GM23338 (cell line): ENCODE data around the gene SNAP25. TPM values are rescaled to one million over a fixed set of nuclear protein-coding genes. Genes with fewer than 3 reads are reported as not detected.

ENCODE experiments used
- ATAC-seq: fragments of 200-7000 bp; cut with Tn5 transposase; 3 replicates; pipeline ENCODE4 v1.9.1; 2020
- DNase-seq: peaks from one replicate; pipeline ENCODE4 v3.0.0-alpha.2; 2015; ENCODE audit warnings: low spot score
- H2AFZ ChIP-seq: fragments of 200-600 bp; sonication (generic); 2 replicates; pipeline ENCODE4 v1.8.0; 2016; ENCODE audit warnings: antibody characterized with exemption, mild to moderate bottlenecking, moderate library complexity
- H3F3A ChIP-seq: fragments of 200-600 bp; sonication (generic); replicated peaks from 2 replicates; pipeline ENCODE4 v1.8.0; 2017; ENCODE audit warnings: antibody characterized with exemption, mixed run types, low read depth
- H3K27ac ChIP-seq: fragments of 200-600 bp; sonication (generic); 2 replicates; pipeline ENCODE4 v1.6.1; 2016; ENCODE audit warnings: low read depth
- H3K27me3 ChIP-seq: fragments of 200-600 bp; sonication (generic); 2 replicates; pipeline ENCODE4 v1.8.0; 2016; ENCODE audit warnings: mild to moderate bottlenecking, mixed run types, moderate library complexity; ENCODE audit not compliant: insufficient read depth
- H3K36me3 ChIP-seq: fragments of 200-600 bp; sonication (generic); 2 replicates; pipeline ENCODE4 v1.8.0; 2016; ENCODE audit warnings: mild to moderate bottlenecking; ENCODE audit not compliant: insufficient read depth
- H3K4me1 ChIP-seq: fragments of 200-600 bp; sonication (generic); 2 replicates; pipeline ENCODE4 v1.8.0; 2016; ENCODE audit warnings: mild to moderate bottlenecking, moderate library complexity; ENCODE audit not compliant: insufficient read depth
- H3K4me2 ChIP-seq: fragments of 200-600 bp; sonication (generic); 2 replicates; pipeline ENCODE4 v1.7.1; 2017; ENCODE audit warnings: mixed run types
- H3K4me3 ChIP-seq: fragments of 200-600 bp; sonication (generic); 2 replicates; pipeline ENCODE4 v1.6.1; 2016; ENCODE audit warnings: mixed run types
- H3K79me2 ChIP-seq: fragments of 200-600 bp; sonication (generic); replicated peaks from 2 replicates; pipeline ENCODE4 v1.8.0; 2017; ENCODE audit warnings: mild to moderate bottlenecking; ENCODE audit not compliant: insufficient read depth
- H3K9me2 ChIP-seq: fragments of 200-600 bp; sonication (generic); 2 replicates; pipeline ENCODE4 v1.8.0; 2017; ENCODE audit not compliant: insufficient read depth
- H4K20me1 ChIP-seq: fragments of 200-600 bp; sonication (generic); replicated peaks from 2 replicates; pipeline ENCODE4 v1.8.0; 2017; ENCODE audit warnings: mild to moderate bottlenecking; ENCODE audit not compliant: insufficient read depth
- H3K27ac Mint-ChIP-seq: 2 replicates; pipeline ENCODE4 v1.8.0; 2020; ENCODE audit warnings: inconsistent platforms, mild to moderate bottlenecking, moderate library complexity, mixed read lengths
- H3K27me3 Mint-ChIP-seq: 3 replicates; pipeline ENCODE4 v1.8.0; 2022; ENCODE audit warnings: low read depth, mild to moderate bottlenecking, moderate library complexity, mixed read lengths, inconsistent platforms; ENCODE audit not compliant: insufficient read depth, poor library complexity
- H3K36me3 Mint-ChIP-seq: 3 replicates; pipeline ENCODE4 v1.8.0; 2021; ENCODE audit warnings: low read depth, mild to moderate bottlenecking, inconsistent platforms, moderate library complexity, mixed read lengths
- H3K4me1 Mint-ChIP-seq: 3 replicates; pipeline ENCODE4 v1.8.0; 2020; ENCODE audit warnings: mild to moderate bottlenecking, inconsistent platforms, mixed read lengths
- H3K4me3 Mint-ChIP-seq: 3 replicates; pipeline ENCODE4 v1.8.0; 2021; ENCODE audit warnings: moderate library complexity, mild to moderate bottlenecking, inconsistent platforms, mixed read lengths
- H3K9me3 Mint-ChIP-seq: 3 replicates; pipeline ENCODE4 v1.8.0; 2020; ENCODE audit warnings: moderate library complexity, mild to moderate bottlenecking, inconsistent platforms, mixed read lengths
- CREB1 ChIP-seq: fragments of 250-450 bp; sonication (Bioruptor Pico); IDR thresholded peaks from 2 replicates; pipeline ENCODE4 v1.5.0; 2020; ENCODE audit warnings: low read depth, mild to moderate bottlenecking, moderate library complexity
- CTCF ChIP-seq, 2 experiments: fragments of 200-600 bp in 1 of 2; sonication (generic) in 1 of 2; conservative IDR thresholded peaks; 2 replicates each; pipeline versions ENCODE4 v1.5.1 to v1.6.1; 2016 to 2017; ENCODE audit warnings: antibody characterized with exemption in 2 of 2, low read depth in 2 of 2, mild to moderate bottlenecking in 2 of 2, moderate library complexity in 1 of 2
- EZH2 ChIP-seq: fragments of 200-600 bp; sonication (generic); IDR thresholded peaks from one replicate; pipeline ENCODE4 v1.8.0; 2017; ENCODE audit warnings: antibody characterized with exemption, mild to moderate bottlenecking, low read depth; ENCODE audit not compliant: unreplicated experiment
- EZH2phosphoT487 ChIP-seq: fragments of 200-600 bp; sonication (generic); IDR thresholded peaks from one replicate; pipeline ENCODE4 v1.8.1; 2018; ENCODE audit warnings: antibody characterized with exemption; ENCODE audit not compliant: unreplicated experiment
- JUNB ChIP-seq: IDR thresholded peaks from one replicate; pipeline ENCODE4 v1.6.1; 2016; ENCODE audit warnings: antibody characterized with exemption; ENCODE audit not compliant: unreplicated experiment
- NANOG ChIP-seq: IDR thresholded peaks from 2 replicates; pipeline ENCODE4 v1.6.1; 2016; ENCODE audit warnings: antibody characterized with exemption, borderline replicate concordance
- POLR2AphosphoS5 ChIP-seq: IDR thresholded peaks from 2 replicates; pipeline ENCODE4 v1.6.1; 2016; ENCODE audit warnings: antibody characterized with exemption, low read depth
- REST ChIP-seq: IDR thresholded peaks from one replicate; pipeline ENCODE4 v1.6.1; 2018; ENCODE audit warnings: antibody characterized with exemption; ENCODE audit not compliant: unreplicated experiment
- STAT1 ChIP-seq: IDR thresholded peaks from one replicate; pipeline ENCODE4 v1.6.1; 2016; ENCODE audit warnings: antibody characterized with exemption; ENCODE audit not compliant: unreplicated experiment
- ZNF114 ChIP-seq: fragments of 250-450 bp; sonication (Bioruptor Pico); IDR thresholded peaks from 2 replicates; pipeline ENCODE4 v1.5.0; 2020; ENCODE audit warnings: mild to moderate bottlenecking, moderate library complexity
- ZNF331 ChIP-seq: fragments of 250-450 bp; sonication (Bioruptor Pico); IDR thresholded peaks from 2 replicates; pipeline ENCODE4 v1.5.0; 2020; ENCODE audit warnings: low read depth, mild to moderate bottlenecking, moderate library complexity
- long read RNA-seq: library from polyadenylated mRNA; unstranded; transcript quantifications from one replicate; pipeline ENCODE4 v2.0.0, GENCODE V29; 2020; ENCODE audit not compliant: unreplicated experiment
- polyA plus RNA-seq: library from polyadenylated mRNA; unstranded; fragments of >200 nt; fragmentation: Nextera tagmentation; extraction: Ambion mirVana; gene quantifications from 2 replicates; pipeline ENCODE4 v1.2.1, GENCODE V29; 2016
- total RNA-seq: library from RNA; depleted of rRNA; stranded (reverse); fragments of >200 nt; shearing (Covaris generic); gene quantifications from 2 replicates; pipeline ENCODE4 v1.2.3, GENCODE V29; 2014; rRNA removed
- TF ChIP-seq, protein P1 (sequence below): IDR thresholded peaks from 2 replicates; pipeline ENCODE4 v1.6.1; 2016; ENCODE audit warnings: antibody characterized with exemption
- TF ChIP-seq, protein P2 (sequence below): fragments of 250-450 bp; sonication (Bioruptor Pico); IDR thresholded peaks from 2 replicates; pipeline ENCODE4 v1.5.0; 2020; ENCODE audit warnings: mild to moderate bottlenecking, moderate library complexity

The SNAP25 gene
- total RNA-seq (0.78 and 1.3 TPM in 2 replicates), polyA plus RNA-seq (0.73 and 0.82 TPM in 2 replicates)
- long read RNA-seq, partial matches to known transcripts: 0 of 1 reads
- long read RNA-seq, other reads (novel, unspliced or antisense): 1 of 1 reads

DNA sequence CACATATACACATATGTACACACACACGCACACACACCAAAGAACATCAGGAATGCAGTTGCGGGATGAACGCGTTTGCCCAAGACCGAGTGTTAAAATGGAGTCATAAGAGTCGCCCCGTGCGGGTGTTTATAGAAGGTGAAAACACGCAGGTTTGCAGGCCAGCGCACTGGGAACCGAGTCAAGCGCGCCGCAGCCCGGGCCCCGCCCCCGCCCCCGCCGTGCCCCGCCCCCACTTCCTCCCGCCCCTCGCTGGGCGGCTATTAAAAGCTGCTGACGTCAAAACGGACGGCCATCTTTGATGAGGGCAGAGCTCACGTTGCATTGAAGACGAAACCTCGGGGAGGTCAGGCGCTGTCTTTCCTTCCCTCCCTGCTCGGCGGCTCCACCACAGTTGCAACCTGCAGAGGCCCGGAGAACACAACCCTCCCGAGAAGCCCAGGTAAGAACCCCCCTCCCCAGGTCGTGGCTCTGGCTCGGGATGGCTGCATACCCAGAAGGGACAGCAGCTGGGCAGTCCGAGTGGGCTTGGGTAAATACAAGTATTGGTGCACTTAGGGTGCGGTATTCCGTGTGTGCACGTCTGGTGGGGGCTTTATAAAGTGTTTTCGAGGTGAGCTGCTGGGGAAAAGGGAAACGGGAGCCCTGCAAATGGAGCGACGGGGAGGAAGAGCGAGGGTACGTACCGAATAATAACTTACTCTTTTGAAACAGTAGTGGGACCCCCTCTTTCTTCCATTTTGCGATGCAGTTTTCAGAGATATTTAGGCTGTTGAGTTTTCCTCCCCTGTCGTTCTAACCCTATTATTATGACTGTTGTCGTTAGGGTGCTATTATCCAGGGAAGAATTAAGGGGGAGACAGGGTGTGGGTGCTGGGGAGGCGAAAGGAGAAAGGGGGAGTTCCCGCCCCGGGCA is at the start of gene SNAP25:
SNAP25 (plus strand) TSS at position 295 of the 916 bp plus-strand sequence. CDS start 56,662 bp downstream, outside the sequence.
- peak within 1 kb of the TSS; percentile 52; the same call in 1 of the 2 replicates for H3K27ac ChIP-seq
- no peak for TF ChIP-seq EZH2phosphoT487
- TF ChIP-seq, protein P1, sequence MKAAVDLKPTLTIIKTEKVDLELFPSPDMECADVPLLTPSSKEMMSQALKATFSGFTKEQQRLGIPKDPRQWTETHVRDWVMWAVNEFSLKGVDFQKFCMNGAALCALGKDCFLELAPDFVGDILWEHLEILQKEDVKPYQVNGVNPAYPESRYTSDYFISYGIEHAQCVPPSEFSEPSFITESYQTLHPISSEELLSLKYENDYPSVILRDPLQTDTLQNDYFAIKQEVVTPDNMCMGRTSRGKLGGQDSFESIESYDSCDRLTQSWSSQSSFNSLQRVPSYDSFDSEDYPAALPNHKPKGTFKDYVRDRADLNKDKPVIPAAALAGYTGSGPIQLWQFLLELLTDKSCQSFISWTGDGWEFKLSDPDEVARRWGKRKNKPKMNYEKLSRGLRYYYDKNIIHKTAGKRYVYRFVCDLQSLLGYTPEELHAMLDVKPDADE: no peak
- no peak for TF ChIP-seq ZNF331 (CRISPR knock-in tag)
- no peak for TF ChIP-seq EZH2
- TF ChIP-seq CREB1: peak; percentile 91
- TF ChIP-seq, protein P2, sequence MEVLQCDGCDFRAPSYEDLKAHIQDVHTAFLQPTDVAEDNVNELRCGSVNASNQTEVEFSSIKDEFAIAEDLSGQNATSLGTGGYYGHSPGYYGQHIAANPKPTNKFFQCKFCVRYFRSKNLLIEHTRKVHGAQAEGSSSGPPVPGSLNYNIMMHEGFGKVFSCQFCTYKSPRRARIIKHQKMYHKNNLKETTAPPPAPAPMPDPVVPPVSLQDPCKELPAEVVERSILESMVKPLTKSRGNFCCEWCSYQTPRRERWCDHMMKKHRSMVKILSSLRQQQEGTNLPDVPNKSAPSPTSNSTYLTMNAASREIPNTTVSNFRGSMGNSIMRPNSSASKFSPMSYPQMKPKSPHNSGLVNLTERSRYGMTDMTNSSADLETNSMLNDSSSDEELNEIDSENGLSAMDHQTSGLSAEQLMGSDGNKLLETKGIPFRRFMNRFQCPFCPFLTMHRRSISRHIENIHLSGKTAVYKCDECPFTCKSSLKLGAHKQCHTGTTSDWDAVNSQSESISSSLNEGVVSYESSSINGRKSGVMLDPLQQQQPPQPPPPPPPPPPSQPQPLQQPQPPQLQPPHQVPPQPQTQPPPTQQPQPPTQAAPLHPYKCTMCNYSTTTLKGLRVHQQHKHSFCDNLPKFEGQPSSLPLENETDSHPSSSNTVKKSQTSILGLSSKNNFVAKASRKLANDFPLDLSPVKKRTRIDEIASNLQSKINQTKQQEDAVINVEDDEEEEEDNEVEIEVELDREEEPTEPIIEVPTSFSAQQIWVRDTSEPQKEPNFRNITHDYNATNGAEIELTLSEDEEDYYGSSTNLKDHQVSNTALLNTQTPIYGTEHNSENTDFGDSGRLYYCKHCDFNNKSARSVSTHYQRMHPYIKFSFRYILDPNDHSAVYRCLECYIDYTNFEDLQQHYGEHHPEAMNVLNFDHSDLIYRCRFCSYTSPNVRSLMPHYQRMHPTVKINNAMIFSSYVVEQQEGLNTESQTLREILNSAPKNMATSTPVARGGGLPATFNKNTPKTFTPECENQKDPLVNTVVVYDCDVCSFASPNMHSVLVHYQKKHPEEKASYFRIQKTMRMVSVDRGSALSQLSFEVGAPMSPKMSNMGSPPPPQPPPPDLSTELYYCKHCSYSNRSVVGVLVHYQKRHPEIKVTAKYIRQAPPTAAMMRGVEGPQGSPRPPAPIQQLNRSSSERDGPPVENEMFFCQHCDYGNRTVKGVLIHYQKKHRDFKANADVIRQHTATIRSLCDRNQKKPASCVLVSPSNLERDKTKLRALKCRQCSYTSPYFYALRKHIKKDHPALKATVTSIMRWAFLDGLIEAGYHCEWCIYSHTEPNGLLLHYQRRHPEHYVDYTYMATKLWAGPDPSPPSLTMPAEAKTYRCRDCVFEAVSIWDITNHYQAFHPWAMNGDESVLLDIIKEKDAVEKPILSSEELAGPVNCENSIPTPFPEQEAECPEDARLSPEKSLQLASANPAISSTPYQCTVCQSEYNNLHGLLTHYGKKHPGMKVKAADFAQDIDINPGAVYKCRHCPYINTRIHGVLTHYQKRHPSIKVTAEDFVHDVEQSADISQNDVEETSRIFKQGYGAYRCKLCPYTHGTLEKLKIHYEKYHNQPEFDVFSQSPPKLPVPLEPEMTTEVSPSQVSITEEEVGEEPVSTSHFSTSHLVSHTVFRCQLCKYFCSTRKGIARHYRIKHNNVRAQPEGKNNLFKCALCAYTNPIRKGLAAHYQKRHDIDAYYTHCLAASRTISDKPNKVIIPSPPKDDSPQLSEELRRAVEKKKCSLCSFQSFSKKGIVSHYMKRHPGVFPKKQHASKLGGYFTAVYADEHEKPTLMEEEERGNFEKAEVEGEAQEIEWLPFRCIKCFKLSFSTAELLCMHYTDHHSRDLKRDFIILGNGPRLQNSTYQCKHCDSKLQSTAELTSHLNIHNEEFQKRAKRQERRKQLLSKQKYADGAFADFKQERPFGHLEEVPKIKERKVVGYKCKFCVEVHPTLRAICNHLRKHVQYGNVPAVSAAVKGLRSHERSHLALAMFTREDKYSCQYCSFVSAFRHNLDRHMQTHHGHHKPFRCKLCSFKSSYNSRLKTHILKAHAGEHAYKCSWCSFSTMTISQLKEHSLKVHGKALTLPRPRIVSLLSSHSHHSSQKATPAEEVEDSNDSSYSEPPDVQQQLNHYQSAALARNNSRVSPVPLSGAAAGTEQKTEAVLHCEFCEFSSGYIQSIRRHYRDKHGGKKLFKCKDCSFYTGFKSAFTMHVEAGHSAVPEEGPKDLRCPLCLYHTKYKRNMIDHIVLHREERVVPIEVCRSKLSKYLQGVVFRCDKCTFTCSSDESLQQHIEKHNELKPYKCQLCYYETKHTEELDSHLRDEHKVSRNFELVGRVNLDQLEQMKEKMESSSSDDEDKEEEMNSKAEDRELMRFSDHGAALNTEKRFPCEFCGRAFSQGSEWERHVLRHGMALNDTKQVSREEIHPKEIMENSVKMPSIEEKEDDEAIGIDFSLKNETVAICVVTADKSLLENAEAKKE: no peak
- peak; percentile 57 for TF ChIP-seq REST
- no peak for TF ChIP-seq STAT1
- TF ChIP-seq CTCF (conservative IDR thresholded peaks at IDR 0.05; ENCODE audit: low read depth in 2 of 2): no peak
- TF ChIP-seq JUNB: no peak
- no peak for TF ChIP-seq ZNF114 (CRISPR knock-in tag)
- TF ChIP-seq NANOG: no peak
- TF ChIP-seq POLR2AphosphoS5: no peak
- H3K9me3 Mint-ChIP-seq: no peaks in the 10 kb centered on the region
- H3K4me1 Mint-ChIP-seq: peaks cover 12% of the 10 kb centered on the region
- no peaks in the 10 kb centered on the region for H3K36me3 ChIP-seq
- H4K20me1 ChIP-seq: no peaks in the 10 kb centered on the region
- ATAC-seq (peak; percentile 62), DNase-seq (peak; percentile 96)
- H2AFZ ChIP-seq: peak within 1 kb of the TSS; percentile 99
- H3K27me3 ChIP-seq: peaks cover 17% of the 10 kb centered on the region
- peak within 1 kb of the TSS; percentile 79 for H3K27ac Mint-ChIP-seq
- peak within 1 kb of the TSS; percentile 84 for H3K4me3 Mint-ChIP-seq
- no peaks in the 10 kb centered on the region for H3K36me3 Mint-ChIP-seq
- H3K79me2 ChIP-seq: no peaks in the 10 kb centered on the region
- H3K4me3 ChIP-seq: peak within 1 kb of the TSS; percentile 93
- peak within 1 kb of the TSS; percentile 99 for H3K4me2 ChIP-seq
- H3F3A ChIP-seq: peaks cover 3% of the 10 kb centered on the region; the same call in 1 of the 2 replicates
- H3K9me2 ChIP-seq: no peaks in the 10 kb centered on the region
- peaks cover 22% of the 10 kb centered on the region for H3K27me3 Mint-ChIP-seq
- H3K4me1 ChIP-seq: peaks cover 10% of the 10 kb centered on the region
